Esophagus (tissue), 2 donors: ENCODE data around the gene AP3B1. TPM values are rescaled to one million over a fixed set of nuclear protein-coding genes. Genes with fewer than 3 reads are reported as not detected.

ENCODE experiments used
- H3K27ac ChIP-seq, 2 donors: one replicate each; pipeline ENCODE4 v1.5.1; 2013; ENCODE audit warnings: low read depth in 2 of 2, mild to moderate bottlenecking in 2 of 2, inconsistent platforms in 1 of 2, low read length in 1 of 2, moderate library complexity in 1 of 2
- H3K27me3 ChIP-seq, 2 donors: one replicate each; pipeline ENCODE4 v1.6.1; 2013; ENCODE audit warnings: low read length in 2 of 2, control low read depth in 1 of 2, mild to moderate bottlenecking in 1 of 2; ENCODE audit not compliant: insufficient read depth in 2 of 2, control insufficient read depth in 1 of 2
- H3K36me3 ChIP-seq, 2 donors: one replicate each; pipeline ENCODE4 v1.6.1; 2013; ENCODE audit warnings: low read length in 1 of 2; ENCODE audit not compliant: control insufficient read depth in 2 of 2, insufficient read depth in 2 of 2
- H3K4me1 ChIP-seq, 2 donors: one replicate each; pipeline ENCODE4 v1.6.1; 2013; ENCODE audit warnings: low read length in 1 of 2; ENCODE audit not compliant: control insufficient read depth in 2 of 2, insufficient read depth in 2 of 2
- H3K4me3 ChIP-seq, 2 donors: one replicate each; pipeline ENCODE4 v1.5.1; 2013; ENCODE audit warnings: low read length in 2 of 2, mild to moderate bottlenecking in 2 of 2, low read depth in 1 of 2, moderate library complexity in 1 of 2
- H3K9me3 ChIP-seq, 2 donors: one replicate each; pipeline ENCODE4 v1.6.1; 2013; ENCODE audit warnings: mild to moderate bottlenecking in 2 of 2, low read depth in 1 of 2, low read length in 1 of 2, moderate library complexity in 1 of 2; ENCODE audit not compliant: control insufficient read depth in 2 of 2, insufficient read depth in 1 of 2
- WGBS, 2 donors: extraction: QIAGEN DNeasy Blood & Tissue Kit; methylation state at CpG; one replicate each; pipeline ENCODE4 v1.1.7; 2013; 5-methylcytosine and 5-hydroxymethylcytosine counted together
- polyA plus RNA-seq, 2 donors: library from polyadenylated mRNA; stranded (reverse); fragments of 200-250 nt; gene quantifications; one replicate each; pipeline ENCODE4 v1.2.3, GENCODE V29; 2013
- donor health status: healthy with polysubstance abuse.
- donor health status: Bipolar disorder and iron deficiency.

AP3B1 gene
- polyA plus RNA-seq, 2 donors, result 26.1 to 39.1 TPM

DNA sequence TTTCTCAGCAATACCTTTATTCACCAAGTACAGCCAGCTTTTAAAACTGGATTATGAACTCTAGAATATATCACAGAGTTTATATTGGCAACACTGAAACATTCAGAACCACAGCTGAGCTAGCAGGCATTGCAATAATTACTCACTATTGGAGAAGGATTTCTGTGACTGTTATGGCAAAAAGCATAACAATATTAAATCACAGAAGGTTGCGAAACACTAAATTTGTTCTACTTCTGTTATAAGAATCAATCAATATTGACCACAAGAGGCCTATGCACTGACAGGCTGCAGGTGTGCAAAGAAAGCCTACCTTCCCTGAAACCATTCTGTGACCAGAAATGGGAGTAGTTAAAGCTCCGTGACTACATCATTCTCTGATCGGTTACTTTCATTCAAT lies 59.2 kb downstream of the AP3B1 start:
- Histone ChIP-seq H3K36me3 (no peaks in the 10 kb centered on the region), H3K4me1 (no peaks in the 10 kb centered on the region), H3K27ac (no peak overlapping the region), H3K9me3 (no peaks in the 10 kb centered on the region), H3K27me3 (no peaks in the 10 kb centered on the region), H3K4me3 (no peak overlapping the region)
- WGBS, 2 donors, result 69 to 80% methylated on average over 3 of the region's 3 CpGs

- Histone ChIP-seq H3K4me3 (no peak overlapping the region), H3K36me3 (no peaks in the 10 kb centered on the region), H3K4me1 (no peaks in the 10 kb centered on the region), H3K9me3 (no peaks in the 10 kb centered on the region), H3K27me3 (no peaks in the 10 kb centered on the region), H3K27ac (no peak overlapping the region)
- WGBS, 2 donors, result 95 to 100% methylated on average over 1 of the region's 1 CpG
These were observed 59.7 kb downstream of the AP3B1 start for GRCh38 chr5:78234804-78235203.

- WGBS, 2 donors, result 50 to 62% methylated on average over 1 of the region's 1 CpG
- Histone ChIP-seq H3K27ac (no peak overlapping the region), H3K9me3 (no peaks in the 10 kb centered on the region), H3K27me3 (no peaks in the 10 kb centered on the region), H3K4me3 (no peak overlapping the region), H3K4me1 (no peaks in the 10 kb centered on the region), H3K36me3 (no peaks in the 10 kb centered on the region)
These were observed 62.3 kb downstream of the AP3B1 start for GRCh38 chr5:78232163-78232562.

DNA sequence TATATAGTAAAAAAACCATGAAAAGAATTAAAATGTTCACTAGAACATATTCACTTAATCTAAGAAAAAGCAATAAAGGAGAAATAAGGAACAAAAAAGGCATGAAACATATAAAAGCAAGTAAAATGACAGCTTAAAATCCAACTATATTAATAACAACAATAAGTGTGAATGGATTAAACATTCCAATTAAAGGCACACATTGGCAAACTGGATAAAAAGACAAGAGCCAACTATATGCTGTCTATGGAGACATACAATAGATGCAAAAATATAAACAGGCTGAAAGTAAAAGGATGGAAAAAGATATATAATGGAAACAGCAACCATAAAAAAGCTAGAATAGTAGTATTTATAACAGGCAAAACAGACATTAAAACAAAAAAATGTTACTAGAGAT lies 70.1 kb downstream of the AP3B1 start:
- peaks cover 0 to 3% of the 10 kb centered on the region in 2 donors for H3K9me3 ChIP-seq
- H3K36me3 ChIP-seq, result peaks cover 3% of the 10 kb centered on the region in 2 donors
- no peaks in the 10 kb centered on the region for H3K27me3 ChIP-seq
- H3K27ac ChIP-seq, result no peak overlapping the region
- no peak overlapping the region for H3K4me3 ChIP-seq
- H3K4me1 ChIP-seq, result peaks cover 0 to 2% of the 10 kb centered on the region in 2 donors

DNA sequence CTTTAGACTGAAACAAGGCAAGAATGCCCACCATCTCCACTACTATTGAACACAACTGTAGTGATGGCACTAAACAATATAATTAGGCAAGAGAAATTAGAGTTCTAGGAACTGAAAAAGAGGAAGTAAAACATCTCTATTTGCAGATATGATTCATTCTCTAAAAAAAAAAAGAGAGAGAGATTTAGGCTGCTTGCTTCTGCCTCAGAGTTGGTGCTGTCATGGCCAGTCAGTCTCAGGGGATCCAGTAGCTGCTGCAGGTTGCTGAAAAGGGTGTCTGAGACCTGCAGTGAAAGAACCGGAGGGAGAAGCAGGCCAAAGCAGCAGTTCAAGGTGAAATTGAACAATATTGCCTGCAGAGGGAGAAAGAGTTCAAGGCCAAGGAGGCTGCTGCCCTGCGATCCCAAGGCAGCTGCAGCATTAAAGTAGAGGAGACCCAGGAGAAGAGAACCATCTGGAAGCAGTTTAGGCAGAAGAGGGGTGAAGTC lies 72.5 kb downstream of the AP3B1 start:
- Histone ChIP-seq H3K4me1 (peaks cover 0 to 2% of the 10 kb centered on the region in 2 donors), H3K9me3 (peaks cover 0 to 3% of the 10 kb centered on the region in 2 donors), H3K27me3 (no peaks in the 10 kb centered on the region), H3K4me3 (no peak overlapping the region), H3K27ac (no peak overlapping the region), H3K36me3 (peaks cover 3% of the 10 kb centered on the region in 2 donors)
- 80 to 85% methylated on average over 2 of the region's 2 CpGs for WGBS, 2 donors

- H3K4me3 ChIP-seq, result no peak overlapping the region
- WGBS, 2 donors, result 96 to 100% methylated on average over 1 of the region's 1 CpG
- H3K36me3 ChIP-seq, result peaks cover 3% of the 10 kb centered on the region in 2 donors
- H3K27me3 ChIP-seq, result no peaks in the 10 kb centered on the region
- peaks cover 0 to 2% of the 10 kb centered on the region in 2 donors for H3K4me1 ChIP-seq
- no peak overlapping the region for H3K27ac ChIP-seq
- peaks cover 0 to 3% of the 10 kb centered on the region in 2 donors for H3K9me3 ChIP-seq
These were observed 73.0 kb downstream of the AP3B1 start for GRCh38 chr5:78221467-78221866.

GRCh38 chr5:78215972-78216371 lies 78.5 kb downstream of the AP3B1 start:
- Histone ChIP-seq H3K27ac (no peak overlapping the region), H3K4me1 (no peaks in the 10 kb centered on the region), H3K4me3 (no peak overlapping the region), H3K9me3 (peaks cover 0 to 3% of the 10 kb centered on the region in 2 donors), H3K36me3 (peaks cover 0 to 5% of the 10 kb centered on the region in 2 donors), H3K27me3 (no peaks in the 10 kb centered on the region)
- WGBS, 2 donors, result 93 to 96% methylated on average over 4 of the region's 4 CpGs

DNA sequence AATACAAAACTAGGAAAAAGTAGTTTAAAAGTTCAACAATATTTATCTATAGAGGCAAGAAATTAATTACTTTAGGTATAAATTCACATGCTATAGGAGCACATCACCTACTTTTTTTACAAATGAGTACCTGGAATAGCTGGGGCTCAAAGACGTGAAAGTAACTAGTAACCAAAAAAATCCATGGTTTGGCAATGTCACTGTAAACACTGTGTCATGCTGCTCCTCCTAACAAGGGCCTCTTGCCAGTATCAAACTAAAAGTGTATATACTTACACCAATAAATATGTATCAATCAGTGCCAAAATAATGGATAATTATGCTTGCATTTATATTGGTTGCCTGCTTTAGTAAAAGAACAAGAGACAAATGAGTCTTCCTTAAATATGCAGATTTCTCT lies 78.9 kb downstream of the AP3B1 start:
- Histone ChIP-seq H3K4me3 (no peak overlapping the region), H3K27me3 (no peaks in the 10 kb centered on the region), H3K4me1 (no peaks in the 10 kb centered on the region), H3K27ac (no peak overlapping the region), H3K9me3 (no peaks in the 10 kb centered on the region), H3K36me3 (peaks cover 0 to 2% of the 10 kb centered on the region in 2 donors)
- 76 to 87% methylated on average over 1 of the region's 1 CpG for WGBS, 2 donors

- H3K9me3 ChIP-seq, result no peaks in the 10 kb centered on the region
- no peak overlapping the region for H3K27ac ChIP-seq
- H3K4me3 ChIP-seq, result no peak overlapping the region
- H3K4me1 ChIP-seq, result no peaks in the 10 kb centered on the region
- no peaks in the 10 kb centered on the region for H3K27me3 ChIP-seq
- WGBS, 2 donors, result 91 to 93% methylated on average over 3 of the region's 3 CpGs
- peaks cover 0 to 2% of the 10 kb centered on the region in 2 donors for H3K36me3 ChIP-seq
These were observed 80.7 kb downstream of the AP3B1 start for GRCh38 chr5:78213799-78214198.

DNA sequence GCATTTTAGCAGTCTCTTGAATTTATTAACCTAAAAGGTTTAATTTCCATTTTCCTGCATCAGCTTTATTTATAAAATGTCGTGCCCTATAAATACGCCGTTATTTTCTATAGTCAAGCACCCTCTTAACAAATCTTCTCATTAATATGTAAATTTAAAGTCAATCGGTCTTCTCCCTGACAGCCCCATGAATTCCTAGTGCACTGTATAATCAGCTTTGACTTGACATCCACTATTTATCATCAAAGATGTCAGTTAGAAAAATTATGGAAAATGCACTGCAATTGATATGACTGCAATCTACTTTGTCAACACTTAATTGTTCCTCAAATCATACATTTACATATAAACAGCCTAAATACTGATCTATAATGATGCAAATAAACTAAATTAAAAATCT lies 83.4 kb downstream of the AP3B1 start:
- Histone ChIP-seq H3K4me1 (no peaks in the 10 kb centered on the region), H3K36me3 (peaks cover 0 to 2% of the 10 kb centered on the region in 2 donors), H3K27me3 (no peaks in the 10 kb centered on the region), H3K4me3 (no peak overlapping the region), H3K27ac (no peak overlapping the region), H3K9me3 (no peaks in the 10 kb centered on the region)
- 83 to 90% methylated on average over 4 of the region's 4 CpGs for WGBS, 2 donors
